ENCODE measurements around the gene GGTLC3. TPM values are rescaled to one million over a fixed set of nuclear protein-coding genes. Genes with fewer than 3 reads are reported as not detected.
"Not testable (repeated sequence)": the region's sequence is repeated elsewhere in the genome, so short reads cannot be mapped to it uniquely, and the experiment has no call there.

GGTLC3 gene
- total RNA-seq, 2 donors from 2014 or later, result not detected

DNA sequence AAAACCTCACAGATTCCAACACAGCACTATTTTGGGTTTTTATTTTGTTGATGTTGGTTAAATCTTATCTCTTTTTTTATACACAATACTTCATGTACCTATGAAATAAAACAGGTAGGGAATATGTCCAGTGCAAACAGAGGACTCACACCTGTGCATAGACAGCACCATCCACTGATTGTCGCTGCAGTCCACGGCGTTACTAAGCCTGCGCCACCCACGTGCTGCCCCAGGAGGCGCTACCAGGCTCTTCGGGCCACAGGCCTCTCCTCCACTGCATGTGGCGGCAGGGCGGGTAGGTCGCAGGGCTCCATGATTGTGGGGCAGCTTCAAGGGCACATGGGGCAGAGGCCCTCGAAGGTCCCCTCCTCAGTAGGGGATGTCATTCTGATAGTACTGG lies 15.7 kb upstream of the GGTLC3 start:
- H3K36me3 ChIP-seq; H3K27me3 ChIP-seq; DNase-seq; H3K27ac ChIP-seq; H3K9me3 ChIP-seq; H3K4me3 ChIP-seq; intact Hi-C loops (cut with DNase I); H3K9ac ChIP-seq (ENCODE audit: low read depth in 2 of 2, low read length in 2 of 2); H3K4me1 ChIP-seq: not testable (repeated sequence)

DNA sequence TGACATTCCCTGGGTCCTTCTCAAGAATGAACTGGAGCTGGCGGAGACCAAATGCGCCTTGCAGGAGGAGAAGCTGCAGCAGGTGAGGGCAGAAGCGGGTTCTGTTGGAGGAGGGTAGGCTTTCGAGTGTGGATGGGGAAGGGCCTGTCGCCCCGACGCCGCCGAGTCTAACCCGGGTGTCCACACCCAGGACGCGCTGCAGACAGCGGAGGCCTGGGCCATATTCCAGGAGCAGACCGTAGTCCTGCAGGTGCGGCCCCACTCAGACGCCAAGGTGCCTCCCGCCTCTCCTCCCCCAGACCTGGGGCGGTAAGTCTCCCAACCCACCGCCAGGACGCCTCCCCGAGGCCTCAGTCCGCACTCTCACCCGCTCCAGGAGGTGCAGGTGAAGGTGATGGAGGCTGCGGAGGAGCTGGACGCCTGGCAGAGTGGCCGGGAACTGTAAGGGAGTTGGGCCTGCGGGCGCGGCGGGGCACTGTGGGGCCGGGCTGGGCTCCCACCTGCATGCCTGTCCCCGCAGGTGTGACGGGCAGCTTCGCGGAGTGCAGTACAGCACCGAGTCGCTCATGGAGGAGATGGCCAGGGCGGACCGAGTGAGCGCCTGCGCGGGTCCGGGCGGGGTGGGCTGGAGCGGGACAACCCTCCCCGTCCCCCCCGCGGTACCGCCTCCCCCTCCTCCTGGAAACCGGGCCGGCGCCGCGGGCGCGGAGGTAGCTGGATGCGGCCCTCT lies 11.6 kb upstream of the GGTLC3 start:
- H3K4me3 ChIP-seq; H3K36me3 ChIP-seq; intact Hi-C loops (cut with DNase I); H3K9ac ChIP-seq (ENCODE audit: low read depth in 2 of 2, low read length in 2 of 2); H3K27ac ChIP-seq; DNase-seq; H3K9me3 ChIP-seq; H3K27me3 ChIP-seq; H3K4me1 ChIP-seq: not testable (repeated sequence)

- H3K36me3 ChIP-seq; H3K4me3 ChIP-seq; H3K4me1 ChIP-seq; H3K27me3 ChIP-seq; intact Hi-C loops (cut with DNase I); H3K9ac ChIP-seq (ENCODE audit: low read depth in 2 of 2, low read length in 2 of 2); H3K27ac ChIP-seq; H3K9me3 ChIP-seq: not testable (repeated sequence)
- DNase-seq, result peak; percentile 83
Observed at GRCh38 chr22:18528597-18529415, 10.8 kb upstream of the GGTLC3 start.

DNA sequence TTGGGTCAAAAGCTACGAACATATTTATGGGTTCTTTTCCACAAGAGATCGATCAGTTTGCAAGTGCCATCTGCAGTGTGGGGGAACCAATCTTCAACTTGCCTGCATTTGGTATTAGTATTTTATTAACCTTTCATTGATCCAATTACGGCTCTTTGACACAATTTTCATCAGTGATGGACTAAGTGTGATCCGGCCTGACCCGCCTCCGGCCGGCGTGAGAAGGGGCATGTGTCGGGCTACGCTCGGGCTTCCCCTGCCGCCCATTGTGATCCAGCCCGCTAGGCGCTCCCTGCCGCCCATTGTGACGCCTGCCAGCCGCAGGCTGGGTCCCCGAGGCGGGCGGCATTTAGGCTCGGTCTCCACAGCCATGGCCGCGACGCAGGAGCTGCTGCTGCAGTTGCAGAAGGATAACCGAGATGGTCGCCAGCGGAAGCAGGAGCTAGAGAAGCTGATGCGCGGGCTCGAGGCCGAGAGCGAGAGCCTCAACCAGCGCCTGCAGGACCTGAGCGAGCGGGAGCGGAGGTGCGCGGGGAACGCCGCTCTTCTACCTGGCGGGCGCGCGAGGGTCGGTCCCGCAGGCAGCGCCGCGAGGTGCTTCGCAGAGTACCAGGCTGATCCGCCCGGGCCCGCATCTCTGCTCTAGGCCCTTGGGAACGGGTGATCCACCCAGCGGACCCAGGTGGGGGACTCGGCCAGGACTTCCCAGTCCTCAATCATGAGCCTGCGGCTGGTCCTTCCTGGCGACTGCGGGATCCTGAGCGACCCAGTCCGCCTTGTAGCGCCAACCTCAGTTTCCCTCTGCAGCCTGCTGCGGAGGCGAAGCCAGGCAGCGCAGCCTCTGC lies 10.0 kb upstream of the GGTLC3 start, which contains the start of gene TMEM191B:
Gene TMEM191B, plus strand, starts transcription at position 51 of the 845 bp plus-strand sequence. Its CDS starts 179 bp downstream, at position 230.
- intact Hi-C loops (cut with DNase I); H3K4me3 ChIP-seq; H3K27ac ChIP-seq: not testable (repeated sequence)

GRCh38 chr22:18523328-18523727 lies 5.4 kb upstream of the GGTLC3 start:
- H3K9me3 ChIP-seq; intact Hi-C loops (cut with DNase I); H3K4me3 ChIP-seq; H3K36me3 ChIP-seq; H3K4me1 ChIP-seq; H3K27ac ChIP-seq; DNase-seq; H3K27me3 ChIP-seq; H3K9ac ChIP-seq (ENCODE audit: low read depth in 2 of 2, low read length in 2 of 2): not testable (repeated sequence)

More for the DNA sequence above, 10.0 kb upstream of the GGTLC3 start, which contains the start of gene TMEM191B:
- DNase-seq; H3K9ac ChIP-seq (ENCODE audit: low read depth in 2 of 2, low read length in 2 of 2); H3K27me3 ChIP-seq; H3K36me3 ChIP-seq; H3K4me1 ChIP-seq; H3K9me3 ChIP-seq: not testable (repeated sequence)

- H3K9me3 ChIP-seq; intact Hi-C loops (cut with DNase I); H3K27ac ChIP-seq; DNase-seq; H3K27me3 ChIP-seq; H3K36me3 ChIP-seq; H3K9ac ChIP-seq (ENCODE audit: low read depth in 2 of 2, low read length in 2 of 2); H3K4me3 ChIP-seq; H3K4me1 ChIP-seq: not testable (repeated sequence)
Observed at GRCh38 chr22:18522762-18523161, 4.8 kb upstream of the GGTLC3 start.

GRCh38 chr22:18513454-18513853 lies 4.5 kb downstream of the GGTLC3 start:
- H3K9ac ChIP-seq (ENCODE audit: low read depth in 2 of 2, low read length in 2 of 2); H3K27me3 ChIP-seq; H3K9me3 ChIP-seq; intact Hi-C loops (cut with DNase I); H3K36me3 ChIP-seq; H3K4me3 ChIP-seq; H3K4me1 ChIP-seq; H3K27ac ChIP-seq; DNase-seq: not testable (repeated sequence)

DNA sequence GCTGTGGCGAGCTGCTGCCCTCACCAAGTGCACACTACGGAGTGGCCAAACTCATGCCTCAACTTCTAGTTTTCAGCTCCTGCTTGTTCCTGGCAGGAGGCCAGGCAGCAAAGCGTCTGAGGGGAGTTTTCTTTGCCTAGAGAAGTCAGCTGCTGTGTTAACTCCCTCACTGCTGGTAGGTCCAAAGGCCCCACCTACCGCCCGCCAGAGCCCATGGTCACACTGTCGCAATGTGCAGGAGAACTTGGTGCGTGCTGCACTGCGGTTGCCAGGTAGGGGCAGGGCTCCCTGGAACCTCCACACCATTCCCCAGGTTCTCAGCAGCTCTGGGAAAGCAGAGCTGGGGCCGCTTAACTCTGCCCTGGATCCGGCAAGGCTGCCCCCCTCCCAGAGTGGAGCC lies 5.6 kb downstream of the GGTLC3 start:
- H3K36me3 ChIP-seq; H3K9ac ChIP-seq (ENCODE audit: low read depth in 2 of 2, low read length in 2 of 2); H3K4me3 ChIP-seq; H3K27me3 ChIP-seq; H3K4me1 ChIP-seq; DNase-seq; H3K27ac ChIP-seq; intact Hi-C loops (cut with DNase I); H3K9me3 ChIP-seq: not testable (repeated sequence)

DNA sequence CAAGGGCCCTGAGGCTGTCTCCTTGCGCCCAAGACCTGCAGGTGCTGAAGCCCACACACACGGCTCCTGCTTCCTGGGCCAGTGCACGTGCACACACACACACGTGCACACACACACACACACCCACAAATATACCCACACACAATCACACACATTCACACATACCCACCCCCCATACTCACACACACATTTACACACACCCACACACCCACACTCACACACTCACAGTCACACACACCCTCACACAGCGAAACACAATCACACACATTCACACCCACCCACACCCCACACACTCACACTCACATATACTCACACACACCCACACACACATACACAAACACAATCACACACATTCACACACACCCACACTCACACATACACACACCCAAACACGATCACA lies 6.6 kb downstream of the GGTLC3 start:
- intact Hi-C loops (cut with DNase I); H3K36me3 ChIP-seq; H3K4me1 ChIP-seq; H3K9me3 ChIP-seq; H3K27me3 ChIP-seq; H3K27ac ChIP-seq; H3K9ac ChIP-seq (ENCODE audit: low read depth in 2 of 2, low read length in 2 of 2); DNase-seq; H3K4me3 ChIP-seq: not testable (repeated sequence)

GRCh38 chr22:18496227-18496626 lies 21.7 kb downstream of the GGTLC3 start:
- H3K4me3 ChIP-seq; H3K27me3 ChIP-seq; H3K36me3 ChIP-seq; H3K9me3 ChIP-seq; DNase-seq; H3K4me1 ChIP-seq; intact Hi-C loops (cut with DNase I); H3K27ac ChIP-seq; H3K9ac ChIP-seq (ENCODE audit: low read depth in 2 of 2, low read length in 2 of 2): not testable (repeated sequence)
